Adipocyte (in vitro differentiated cells): Measurements from ENCODE around the gene PTPRN2.

Experiments used
- DNase-seq: peaks from one replicate; pipeline ENCODE4 v3.0.0-alpha.2; 2015; ENCODE audit warnings: low read depth
- H3K27me3 ChIP-seq: replicated peaks from 2 replicates; pipeline ENCODE4 v1.7.0; 2013; ENCODE audit warnings: mild to moderate bottlenecking, low read length, moderate library complexity; ENCODE audit not compliant: control insufficient read depth, insufficient read depth
- H3K36me3 ChIP-seq: 2 replicates; pipeline ENCODE4 v1.7.0; 2013; ENCODE audit warnings: low read length, mild to moderate bottlenecking, moderate library complexity; ENCODE audit not compliant: control insufficient read depth, insufficient read depth, severe bottlenecking
- H3K4me1 ChIP-seq: 2 replicates; pipeline ENCODE4 v1.7.0; 2013; ENCODE audit warnings: mild to moderate bottlenecking, low read length, moderate library complexity; ENCODE audit not compliant: control insufficient read depth, insufficient read depth
- H3K4me3 ChIP-seq: 2 replicates; pipeline ENCODE4 v1.7.0; 2013; ENCODE audit warnings: mild to moderate bottlenecking, low read length, moderate library complexity
- H3K9ac ChIP-seq: 2 replicates; pipeline ENCODE4 v1.7.0; 2013; ENCODE audit warnings: mild to moderate bottlenecking, low read length, moderate library complexity
- H3K9me3 ChIP-seq: 2 replicates; pipeline ENCODE4 v1.7.0; 2013; ENCODE audit warnings: mild to moderate bottlenecking, low read length, moderate library complexity; ENCODE audit not compliant: control insufficient read depth

Gene PTPRN2

GRCh38 chr7:158613481-158613880 is 25.9 kb upstream of the PTPRN2 start:
- Histone ChIP-seq H3K4me3 (no peak overlapping the region), H3K9ac (no peak overlapping the region), H3K36me3 (no peaks in the 10 kb centered on the region), H3K27me3 (no peaks in the 10 kb centered on the region), H3K4me1 (peaks cover 8% of the 10 kb centered on the region), H3K9me3 (no peaks in the 10 kb centered on the region)
- no peak for DNase-seq

DNA sequence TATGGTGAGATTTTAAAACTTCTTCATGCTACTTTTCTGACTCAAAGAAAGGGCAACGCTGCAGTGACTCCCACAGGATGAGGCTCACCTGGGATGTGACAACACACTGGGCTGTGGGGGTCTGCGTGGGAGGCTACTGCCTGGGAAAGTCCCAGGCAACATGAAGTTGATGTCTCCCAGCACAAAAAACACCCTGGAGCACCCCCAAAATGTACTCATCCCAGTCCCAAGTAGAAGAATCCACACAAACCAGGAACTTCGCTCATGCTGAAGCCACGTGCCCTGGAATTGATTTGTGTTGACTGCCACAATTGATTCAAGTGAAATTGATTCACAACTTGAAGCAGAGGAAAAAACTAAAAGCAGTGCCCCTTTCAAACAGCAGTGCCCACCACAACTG is 24.9 kb upstream of the PTPRN2 start:
- Histone ChIP-seq H3K9ac (no peak overlapping the region), H3K36me3 (no peaks in the 10 kb centered on the region), H3K27me3 (no peaks in the 10 kb centered on the region), H3K4me1 (peaks cover 8% of the 10 kb centered on the region), H3K9me3 (no peaks in the 10 kb centered on the region), H3K4me3 (no peak overlapping the region)
- DNase-seq, result no peak

DNA sequence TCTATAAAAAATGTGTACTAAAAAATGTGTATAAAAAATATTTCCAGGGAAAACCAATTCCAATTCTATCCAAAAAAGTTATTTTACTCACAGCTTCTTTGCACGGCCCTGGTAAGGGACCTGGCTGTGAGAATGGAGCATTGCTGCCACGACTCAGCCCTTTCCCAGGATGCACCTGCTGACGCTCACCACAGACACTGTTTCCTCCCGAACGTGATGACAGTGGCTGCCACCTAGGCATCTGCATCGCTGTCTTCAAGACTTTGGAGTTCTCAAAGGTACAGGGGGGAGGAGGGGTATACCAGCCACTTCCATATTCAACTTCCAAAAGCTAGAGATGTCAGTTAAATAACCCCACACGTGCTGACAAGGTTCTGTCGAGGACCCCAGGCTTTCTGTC is 23.9 kb upstream of the PTPRN2 start:
- no peak overlapping the region for H3K4me3 ChIP-seq
- H3K4me1 ChIP-seq, result peaks cover 8% of the 10 kb centered on the region
- H3K36me3 ChIP-seq, result no peaks in the 10 kb centered on the region
- H3K9me3 ChIP-seq, result no peaks in the 10 kb centered on the region
- no peak for DNase-seq
- H3K27me3 ChIP-seq, result no peaks in the 10 kb centered on the region
- no peak overlapping the region for H3K9ac ChIP-seq

GRCh38 chr7:158609313-158609974 is 21.8 kb upstream of the PTPRN2 start:
- Histone ChIP-seq H3K36me3 (no peaks in the 10 kb centered on the region), H3K27me3 (no peaks in the 10 kb centered on the region)
- DNase-seq, result no peak

DNA sequence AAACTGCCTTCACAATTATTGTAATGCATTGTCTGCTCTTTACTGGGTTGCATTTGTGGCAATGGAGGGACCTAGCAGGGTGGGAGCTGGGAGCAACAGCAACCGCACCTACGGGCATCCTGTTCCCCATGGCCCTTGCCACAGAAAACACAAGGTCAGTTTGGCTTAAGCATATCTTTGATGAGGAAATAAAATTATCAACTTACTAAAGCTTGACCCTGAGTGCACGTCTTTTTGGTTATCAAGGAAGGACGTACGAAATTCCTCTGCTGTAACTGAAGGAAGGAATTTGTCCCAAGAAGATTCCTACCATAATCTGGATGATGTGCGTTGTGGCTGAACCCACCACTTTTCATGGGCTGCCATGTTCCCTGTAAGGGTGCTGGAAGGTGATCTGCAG is 19.9 kb upstream of the PTPRN2 start:
- DNase-seq, result no peak
- H3K9ac ChIP-seq, result no peak overlapping the region

More at GRCh38 chr7:158609313-158609974, 21.8 kb upstream of the PTPRN2 start:
- no peak overlapping the region for H3K4me3 ChIP-seq
- H3K9ac ChIP-seq, result no peak overlapping the region
- peaks cover under 1% of the 10 kb centered on the region for H3K4me1 ChIP-seq
- H3K9me3 ChIP-seq, result no peaks in the 10 kb centered on the region

DNA sequence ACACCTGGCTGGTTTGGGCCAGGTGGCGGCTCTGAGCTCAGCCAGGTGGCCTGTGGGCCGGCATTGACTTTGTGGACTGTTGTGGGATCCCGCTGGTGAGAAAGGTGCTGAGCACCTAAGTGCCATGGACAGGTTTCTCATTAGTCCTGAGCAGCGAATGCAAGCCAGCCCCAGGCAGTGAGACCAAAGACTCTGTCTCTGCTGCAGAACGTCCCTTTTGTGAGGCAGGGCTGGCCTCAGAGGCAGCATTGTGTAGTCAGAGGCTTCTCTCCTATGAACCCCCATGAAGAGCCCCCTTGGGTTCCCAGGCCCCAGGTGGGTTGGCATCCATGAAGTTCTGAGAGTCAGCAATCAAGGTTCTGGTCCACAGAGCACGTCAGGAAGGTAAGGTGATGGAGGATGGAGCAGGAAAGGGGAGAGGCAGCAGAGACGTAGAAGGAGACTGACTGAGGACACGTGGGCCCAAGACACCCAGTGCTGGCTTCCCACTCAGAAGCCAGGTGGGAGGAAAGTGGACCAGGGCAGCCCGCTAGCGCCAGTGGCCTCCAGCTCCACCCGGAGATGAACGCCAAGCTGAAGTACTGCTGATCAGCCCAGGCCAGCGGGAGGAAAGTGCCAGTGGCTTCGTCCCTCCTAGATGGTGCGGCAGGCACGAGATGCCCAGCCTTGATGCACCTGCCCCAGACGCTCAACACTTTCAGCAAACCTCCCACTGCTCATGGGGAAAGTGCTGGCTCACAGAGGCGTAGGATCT is 19.2 kb upstream of the PTPRN2 start:
- no peak overlapping the region for H3K4me3 ChIP-seq
- H3K27me3 ChIP-seq, result no peaks in the 10 kb centered on the region
- no peak overlapping the region for H3K9ac ChIP-seq
- no peak for DNase-seq
- no peaks in the 10 kb centered on the region for H3K4me1 ChIP-seq
- no peaks in the 10 kb centered on the region for H3K36me3 ChIP-seq
- no peaks in the 10 kb centered on the region for H3K9me3 ChIP-seq

More for the DNA sequence above, 19.9 kb upstream of the PTPRN2 start:
- H3K4me1 ChIP-seq, result no peaks in the 10 kb centered on the region
- H3K27me3 ChIP-seq, result no peaks in the 10 kb centered on the region
- H3K4me3 ChIP-seq, result no peak overlapping the region
- H3K9me3 ChIP-seq, result no peaks in the 10 kb centered on the region
- H3K36me3 ChIP-seq, result no peaks in the 10 kb centered on the region

- Histone ChIP-seq H3K36me3 (no peaks in the 10 kb centered on the region), H3K27me3 (no peaks in the 10 kb centered on the region), H3K4me1 (no peaks in the 10 kb centered on the region), H3K4me3 (no peak overlapping the region), H3K9me3 (no peaks in the 10 kb centered on the region), H3K9ac (no peak overlapping the region)
- DNase-seq, result peak; percentile 9
Measured at GRCh38 chr7:158606129-158606528, 18.5 kb upstream of the PTPRN2 start.

- Histone ChIP-seq H3K9me3 (no peaks in the 10 kb centered on the region), H3K4me3 (no peak overlapping the region), H3K9ac (no peak overlapping the region), H3K36me3 (no peaks in the 10 kb centered on the region), H3K27me3 (no peaks in the 10 kb centered on the region), H3K4me1 (no peaks in the 10 kb centered on the region)
- DNase-seq, result no peak
Measured at GRCh38 chr7:158603773-158604755, 16.4 kb upstream of the PTPRN2 start.

GRCh38 chr7:158602905-158603772 is 15.5 kb upstream of the PTPRN2 start:
- DNase-seq, result no peak
- Histone ChIP-seq H3K4me1 (no peaks in the 10 kb centered on the region), H3K9ac (no peak overlapping the region), H3K9me3 (no peaks in the 10 kb centered on the region), H3K4me3 (no peak overlapping the region), H3K36me3 (no peaks in the 10 kb centered on the region), H3K27me3 (no peaks in the 10 kb centered on the region)

- H3K4me3 ChIP-seq, result no peak overlapping the region
- no peaks in the 10 kb centered on the region for H3K9me3 ChIP-seq
- no peaks in the 10 kb centered on the region for H3K4me1 ChIP-seq
- no peak overlapping the region for H3K9ac ChIP-seq
- H3K36me3 ChIP-seq, result no peaks in the 10 kb centered on the region
- DNase-seq, result no peak
- H3K27me3 ChIP-seq, result no peaks in the 10 kb centered on the region
Measured at GRCh38 chr7:158602041-158602440, 14.4 kb upstream of the PTPRN2 start.
